ENCODE results near the gene LPP. TPM values are rescaled to one million over a fixed set of nuclear protein-coding genes. Genes with fewer than 3 reads are reported as not detected.
A peak's percentile ranks its signal among the peaks of the same experiment; 100 is the strongest.

Gene LPP
- total RNA-seq, 1 donor from 2014 or later: 184 TPM

DNA sequence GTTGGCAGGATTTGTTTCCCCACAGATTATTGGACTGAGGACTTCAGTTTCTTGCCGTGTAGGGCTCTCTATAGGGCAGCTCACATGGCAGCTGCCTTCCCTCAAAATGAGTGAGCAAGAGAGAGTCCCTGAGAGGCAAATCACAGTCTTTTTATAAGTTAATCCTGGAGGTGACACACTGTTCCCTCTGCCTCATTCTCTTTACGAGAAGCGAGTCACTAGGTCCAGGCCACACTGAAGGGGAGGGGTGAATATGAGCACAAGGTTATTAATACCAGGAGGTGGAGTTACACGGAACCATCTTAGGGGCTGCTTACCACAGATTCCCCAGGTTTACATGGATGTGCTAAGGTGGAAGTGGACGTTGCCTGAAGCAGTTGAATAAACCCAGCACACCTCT, 77.0 kb downstream of the LPP start:
- no peaks in the 10 kb centered on the region for H3K9me3 Mint-ChIP-seq (ENCODE audit: unreplicated experiment)
- TF ChIP-seq, protein P1, sequence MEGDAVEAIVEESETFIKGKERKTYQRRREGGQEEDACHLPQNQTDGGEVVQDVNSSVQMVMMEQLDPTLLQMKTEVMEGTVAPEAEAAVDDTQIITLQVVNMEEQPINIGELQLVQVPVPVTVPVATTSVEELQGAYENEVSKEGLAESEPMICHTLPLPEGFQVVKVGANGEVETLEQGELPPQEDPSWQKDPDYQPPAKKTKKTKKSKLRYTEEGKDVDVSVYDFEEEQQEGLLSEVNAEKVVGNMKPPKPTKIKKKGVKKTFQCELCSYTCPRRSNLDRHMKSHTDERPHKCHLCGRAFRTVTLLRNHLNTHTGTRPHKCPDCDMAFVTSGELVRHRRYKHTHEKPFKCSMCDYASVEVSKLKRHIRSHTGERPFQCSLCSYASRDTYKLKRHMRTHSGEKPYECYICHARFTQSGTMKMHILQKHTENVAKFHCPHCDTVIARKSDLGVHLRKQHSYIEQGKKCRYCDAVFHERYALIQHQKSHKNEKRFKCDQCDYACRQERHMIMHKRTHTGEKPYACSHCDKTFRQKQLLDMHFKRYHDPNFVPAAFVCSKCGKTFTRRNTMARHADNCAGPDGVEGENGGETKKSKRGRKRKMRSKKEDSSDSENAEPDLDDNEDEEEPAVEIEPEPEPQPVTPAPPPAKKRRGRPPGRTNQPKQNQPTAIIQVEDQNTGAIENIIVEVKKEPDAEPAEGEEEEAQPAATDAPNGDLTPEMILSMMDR (IDR thresholded peaks at IDR 0.05): no peak
- peaks cover 49% of the 10 kb centered on the region for H3K4me1 Mint-ChIP-seq (ENCODE audit: unreplicated experiment)
- no peak overlapping the region for H3K4me3 Mint-ChIP-seq (ENCODE audit: unreplicated experiment)
- H3K27me3 Mint-ChIP-seq (ENCODE audit: unreplicated experiment): no peaks in the 10 kb centered on the region
- peak overlapping the region; percentile 59 for H3K27ac Mint-ChIP-seq (ENCODE audit: unreplicated experiment)
- peaks cover 11% of the 10 kb centered on the region for H3K36me3 Mint-ChIP-seq (ENCODE audit: unreplicated experiment)
- DNase-seq (ENCODE audit: extremely low spot score, unreplicated experiment): no peak

DNA sequence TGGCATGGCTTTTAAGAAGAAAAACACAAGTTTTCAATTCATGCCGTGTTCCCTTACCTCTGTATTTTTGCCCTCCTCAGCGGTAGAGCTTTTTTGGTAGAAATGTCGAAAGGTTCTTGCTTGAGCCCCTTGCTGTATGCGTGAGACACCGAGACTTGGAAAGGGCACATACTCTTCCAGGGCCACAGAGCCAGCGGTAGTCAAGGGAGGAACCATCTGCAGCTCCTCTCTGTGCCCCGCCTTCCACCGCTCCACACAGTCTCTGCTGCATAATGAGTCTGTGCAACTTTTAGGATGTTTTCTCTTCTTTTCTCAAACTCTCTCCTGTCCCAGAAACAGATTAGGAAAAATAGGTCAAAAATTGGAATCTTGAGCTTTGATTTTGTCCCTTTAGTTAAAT, 77.5 kb downstream of the LPP start:
- Mint-ChIP-seq H3K27ac (ENCODE audit: unreplicated experiment) (no peak overlapping the region), H3K9me3 (ENCODE audit: unreplicated experiment) (no peaks in the 10 kb centered on the region), H3K4me3 (ENCODE audit: unreplicated experiment) (no peak overlapping the region), H3K4me1 (ENCODE audit: unreplicated experiment) (peaks cover 54% of the 10 kb centered on the region), H3K36me3 (ENCODE audit: unreplicated experiment) (peaks cover 11% of the 10 kb centered on the region), H3K27me3 (ENCODE audit: unreplicated experiment) (no peaks in the 10 kb centered on the region)
- TF ChIP-seq, protein P1 (IDR thresholded peaks at IDR 0.05): no peak
- no peak for DNase-seq (ENCODE audit: extremely low spot score, unreplicated experiment)

DNA sequence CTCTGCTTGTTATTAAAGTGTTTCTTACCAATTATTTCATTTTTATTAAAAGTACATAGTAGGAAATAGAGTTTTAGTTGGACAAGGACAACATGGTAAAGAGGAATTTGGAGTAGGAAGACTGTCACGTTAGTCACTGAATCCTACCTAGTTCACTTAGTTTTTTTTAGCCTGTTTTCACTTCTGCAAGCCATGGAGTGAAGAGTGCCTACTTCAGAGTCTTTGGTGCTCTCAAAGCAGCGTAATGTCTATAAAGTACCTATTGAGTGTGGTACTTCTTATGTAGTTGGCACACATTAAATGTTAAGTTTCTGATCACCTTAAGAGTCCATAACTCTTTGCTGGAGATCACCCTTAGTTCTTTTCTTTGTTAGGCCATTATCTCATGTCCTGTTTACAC, 78.7 kb downstream of the LPP start:
- H3K4me3 Mint-ChIP-seq (ENCODE audit: unreplicated experiment): no peak overlapping the region
- H3K9me3 Mint-ChIP-seq (ENCODE audit: unreplicated experiment): no peaks in the 10 kb centered on the region
- peaks cover 9% of the 10 kb centered on the region for H3K36me3 Mint-ChIP-seq (ENCODE audit: unreplicated experiment)
- no peak overlapping the region for H3K27ac Mint-ChIP-seq (ENCODE audit: unreplicated experiment)
- peaks cover 61% of the 10 kb centered on the region for H3K4me1 Mint-ChIP-seq (ENCODE audit: unreplicated experiment)
- H3K27me3 Mint-ChIP-seq (ENCODE audit: unreplicated experiment): no peaks in the 10 kb centered on the region
- DNase-seq (ENCODE audit: extremely low spot score, unreplicated experiment): no peak
- TF ChIP-seq, protein P1 (IDR thresholded peaks at IDR 0.05): no peak

DNA sequence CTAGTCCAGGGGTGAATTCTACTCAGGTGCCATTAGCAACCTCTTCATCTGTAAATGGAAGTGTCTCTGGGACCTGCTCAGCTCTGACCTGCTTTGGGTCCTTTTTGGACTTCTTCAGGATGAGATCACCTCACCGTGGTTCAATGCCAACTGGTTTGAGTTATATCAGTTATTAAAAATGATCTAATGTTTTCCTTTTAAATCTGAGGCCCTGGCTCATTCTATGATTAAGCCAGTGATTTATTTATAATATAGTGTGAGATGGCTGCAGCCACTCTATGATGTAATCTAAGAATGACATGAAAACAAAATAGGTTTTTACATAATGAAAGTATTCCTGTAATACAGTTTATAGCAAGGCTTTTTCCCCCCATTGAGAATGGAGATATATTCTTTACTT, 79.4 kb downstream of the LPP start:
- Mint-ChIP-seq H3K27me3 (ENCODE audit: unreplicated experiment) (no peaks in the 10 kb centered on the region), H3K27ac (ENCODE audit: unreplicated experiment) (peak overlapping the region; percentile 61), H3K4me3 (ENCODE audit: unreplicated experiment) (no peak overlapping the region), H3K36me3 (ENCODE audit: unreplicated experiment) (peaks cover 4% of the 10 kb centered on the region), H3K4me1 (ENCODE audit: unreplicated experiment) (peaks cover 64% of the 10 kb centered on the region), H3K9me3 (ENCODE audit: unreplicated experiment) (no peaks in the 10 kb centered on the region)
- TF ChIP-seq, protein P1 (IDR thresholded peaks at IDR 0.05): no peak
- no peak for DNase-seq (ENCODE audit: extremely low spot score, unreplicated experiment)

DNA sequence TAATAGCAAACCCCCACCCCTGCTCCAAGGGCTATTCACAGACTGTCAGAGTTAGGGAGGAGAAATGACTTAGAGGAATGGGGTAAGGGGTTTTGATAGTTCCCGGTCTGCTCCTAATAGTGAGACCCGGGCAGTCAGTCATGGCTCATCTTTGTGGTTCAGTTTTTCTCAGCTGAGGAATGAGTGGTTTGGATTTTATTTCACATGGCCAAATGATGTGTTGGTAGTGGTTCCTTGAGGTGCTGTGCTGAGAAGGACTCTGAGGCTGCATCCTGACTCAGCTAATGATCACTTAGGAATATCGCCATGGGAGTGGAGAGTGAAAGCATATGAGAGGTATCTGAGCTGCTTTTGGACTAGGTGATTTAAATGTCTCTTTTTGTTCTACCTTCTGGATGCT, 80.2 kb downstream of the LPP start:
- Mint-ChIP-seq H3K4me1 (ENCODE audit: unreplicated experiment) (peaks cover 65% of the 10 kb centered on the region), H3K4me3 (ENCODE audit: unreplicated experiment) (no peak overlapping the region), H3K9me3 (ENCODE audit: unreplicated experiment) (no peaks in the 10 kb centered on the region), H3K27me3 (ENCODE audit: unreplicated experiment) (no peaks in the 10 kb centered on the region), H3K36me3 (ENCODE audit: unreplicated experiment) (peaks cover 2% of the 10 kb centered on the region), H3K27ac (ENCODE audit: unreplicated experiment) (peak overlapping the region; percentile 61)
- DNase-seq (ENCODE audit: extremely low spot score, unreplicated experiment): no peak
- TF ChIP-seq, protein P1 (IDR thresholded peaks at IDR 0.05): no peak

Data from osteocyte (in vitro differentiated cells).